HS-27A (cell line): ENCODE data around the gene DNHD1.

ENCODE experiments used
- DNase-seq: peaks from one replicate; pipeline ENCODE4 v3.0.0-alpha.2; 2012; ENCODE audit warnings: low read depth, missing footprints

Gene DNHD1

GRCh38 chr11:6563121-6563619, 66.1 kb downstream of the DNHD1 start:
- DNase-seq, result no peak

- no peak for DNase-seq
Observed at GRCh38 chr11:6563667-6564066, 66.6 kb downstream of the DNHD1 start.

DNA sequence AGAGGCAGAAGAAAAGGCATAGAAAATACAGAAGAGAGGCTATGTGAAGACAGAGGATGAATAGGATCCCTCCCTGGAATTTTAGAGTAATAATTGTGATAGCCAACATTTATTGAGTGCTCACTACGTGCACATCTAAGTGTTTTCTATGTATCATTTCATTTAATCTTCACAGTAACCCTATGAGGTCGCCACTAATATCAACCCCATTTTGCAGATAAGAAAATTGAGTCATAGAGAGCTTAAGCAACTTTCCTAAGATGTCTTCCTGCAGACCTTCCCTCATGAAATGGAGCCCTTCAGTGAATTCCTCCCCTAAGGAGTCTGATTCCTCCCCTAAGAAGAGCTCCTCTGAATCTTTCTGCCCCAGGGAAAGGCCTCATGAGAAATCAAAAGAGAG, 68.2 kb downstream of the DNHD1 start:
- no peak for DNase-seq

- no peak for DNase-seq
Observed at GRCh38 chr11:6565988-6566703, 69.1 kb downstream of the DNHD1 start.

- DNase-seq, result no peak
Observed at GRCh38 chr11:6566704-6567370, 69.8 kb downstream of the DNHD1 start.

DNA sequence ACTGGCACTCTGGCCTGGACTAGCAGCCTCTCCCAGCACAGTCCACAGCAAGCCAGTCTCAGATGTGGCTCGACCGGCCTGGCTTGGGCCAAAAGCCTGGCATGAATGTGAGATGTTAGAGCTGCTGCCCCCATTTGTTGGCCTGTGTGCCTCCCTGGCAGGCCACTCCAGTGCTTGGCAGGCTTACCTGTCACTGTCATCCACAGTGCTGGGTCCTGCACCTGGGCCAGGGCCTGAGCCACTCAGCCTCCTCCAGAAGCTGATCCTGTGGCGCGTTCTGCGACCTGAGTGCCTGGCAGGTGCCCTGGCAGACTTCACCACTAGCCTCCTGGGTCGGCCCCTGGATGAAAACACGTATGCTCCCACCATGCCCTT, 70.3 kb downstream of the DNHD1 start:
- no peak for DNase-seq

- DNase-seq, result no peak
Observed at GRCh38 chr11:6568191-6568918, 71.3 kb downstream of the DNHD1 start.

DNA sequence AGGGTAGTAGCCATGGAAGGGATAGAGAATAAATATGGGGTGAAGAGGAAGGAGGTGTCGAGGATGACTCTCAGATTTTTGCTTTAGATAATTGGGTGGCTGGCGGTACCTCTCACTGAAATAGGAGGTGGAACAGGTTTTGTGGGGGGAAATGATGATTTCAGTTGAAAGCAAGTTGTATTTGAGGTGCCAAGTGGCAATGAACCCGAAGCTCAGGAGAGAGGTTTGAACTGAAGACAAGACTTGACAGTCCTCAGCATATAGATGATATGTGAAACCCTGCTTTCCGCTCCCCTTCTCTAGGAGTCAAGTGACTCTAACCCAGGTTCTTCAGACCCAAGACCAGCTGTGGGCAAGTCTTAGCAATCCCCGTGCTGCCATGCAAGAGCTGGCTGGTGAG, 72.6 kb downstream of the DNHD1 start:
- DNase-seq, result no peak

- DNase-seq, result no peak
Observed at GRCh38 chr11:6570691-6571427, 73.8 kb downstream of the DNHD1 start.

GRCh38 chr11:6571434-6572008, 74.4 kb downstream of the DNHD1 start:
- no peak for DNase-seq

DNA sequence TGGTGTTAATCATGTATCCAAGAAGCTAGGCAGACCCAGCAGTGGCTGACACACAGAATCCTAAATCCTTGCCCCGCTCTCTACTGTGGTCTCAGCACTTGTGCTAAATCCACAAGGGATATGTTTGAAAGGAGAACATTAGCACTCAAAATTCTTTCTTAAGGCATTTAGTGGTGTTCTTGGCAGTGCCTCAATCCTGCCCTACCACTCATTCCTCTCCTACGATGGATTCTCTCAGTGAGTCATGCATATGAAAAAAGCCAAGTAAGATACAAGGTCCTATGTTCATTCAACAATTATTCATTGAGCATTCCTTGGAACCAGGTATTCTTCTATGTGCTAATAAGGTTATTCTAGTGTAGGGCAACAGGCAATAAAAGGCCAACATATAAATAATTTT, 75.1 kb downstream of the DNHD1 start:
- no peak for DNase-seq

GRCh38 chr11:6574816-6575715, 78.0 kb downstream of the DNHD1 start:
- no peak for DNase-seq

- DNase-seq, result no peak
Observed at GRCh38 chr11:6576471-6577373, 79.6 kb downstream of the DNHD1 start.

GRCh38 chr11:6578134-6578533, 81.1 kb downstream of the DNHD1 start:
- DNase-seq, result no peak

DNA sequence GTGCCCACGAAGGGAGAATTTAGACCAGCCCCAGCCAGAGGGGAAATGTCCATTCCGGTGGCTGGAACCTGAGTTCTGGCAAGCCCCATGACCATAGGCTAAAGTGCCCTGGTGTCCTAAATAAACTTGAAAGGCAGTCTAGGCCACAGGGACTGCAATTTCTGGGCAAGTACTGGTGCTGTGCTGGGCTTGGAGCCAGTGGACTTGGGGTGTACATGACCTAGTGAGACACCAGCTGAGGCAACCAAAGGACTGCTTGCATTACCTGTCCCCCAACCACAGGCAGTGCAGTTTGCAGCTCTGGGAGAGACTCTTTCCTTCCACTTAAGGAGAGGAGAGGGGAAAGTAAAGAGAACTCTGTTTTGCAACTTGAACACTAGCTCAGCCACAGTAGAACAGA, 82.6 kb downstream of the DNHD1 start:
- DNase-seq, result no peak

GRCh38 chr11:6583584-6583983, 86.5 kb downstream of the DNHD1 start:
- DNase-seq, result no peak

DNA sequence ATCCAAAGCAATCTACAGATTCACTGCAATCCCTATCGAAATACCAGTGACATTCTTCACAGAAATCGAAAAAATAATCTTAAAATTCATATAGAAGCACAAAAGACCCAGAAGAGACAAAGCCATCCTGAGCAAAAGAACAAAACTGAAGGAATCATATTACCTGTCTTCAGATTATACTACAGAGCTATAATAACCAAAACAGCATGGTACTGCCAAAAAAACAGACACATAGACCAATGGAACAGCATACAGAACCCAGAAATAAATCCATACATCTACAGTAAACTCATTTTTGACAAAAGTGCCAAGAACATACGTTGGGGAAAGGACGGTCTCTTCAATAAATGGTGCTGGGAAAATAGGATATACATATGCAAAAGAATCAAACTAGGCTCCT, 87.4 kb downstream of the DNHD1 start:
- no peak for DNase-seq

DNA sequence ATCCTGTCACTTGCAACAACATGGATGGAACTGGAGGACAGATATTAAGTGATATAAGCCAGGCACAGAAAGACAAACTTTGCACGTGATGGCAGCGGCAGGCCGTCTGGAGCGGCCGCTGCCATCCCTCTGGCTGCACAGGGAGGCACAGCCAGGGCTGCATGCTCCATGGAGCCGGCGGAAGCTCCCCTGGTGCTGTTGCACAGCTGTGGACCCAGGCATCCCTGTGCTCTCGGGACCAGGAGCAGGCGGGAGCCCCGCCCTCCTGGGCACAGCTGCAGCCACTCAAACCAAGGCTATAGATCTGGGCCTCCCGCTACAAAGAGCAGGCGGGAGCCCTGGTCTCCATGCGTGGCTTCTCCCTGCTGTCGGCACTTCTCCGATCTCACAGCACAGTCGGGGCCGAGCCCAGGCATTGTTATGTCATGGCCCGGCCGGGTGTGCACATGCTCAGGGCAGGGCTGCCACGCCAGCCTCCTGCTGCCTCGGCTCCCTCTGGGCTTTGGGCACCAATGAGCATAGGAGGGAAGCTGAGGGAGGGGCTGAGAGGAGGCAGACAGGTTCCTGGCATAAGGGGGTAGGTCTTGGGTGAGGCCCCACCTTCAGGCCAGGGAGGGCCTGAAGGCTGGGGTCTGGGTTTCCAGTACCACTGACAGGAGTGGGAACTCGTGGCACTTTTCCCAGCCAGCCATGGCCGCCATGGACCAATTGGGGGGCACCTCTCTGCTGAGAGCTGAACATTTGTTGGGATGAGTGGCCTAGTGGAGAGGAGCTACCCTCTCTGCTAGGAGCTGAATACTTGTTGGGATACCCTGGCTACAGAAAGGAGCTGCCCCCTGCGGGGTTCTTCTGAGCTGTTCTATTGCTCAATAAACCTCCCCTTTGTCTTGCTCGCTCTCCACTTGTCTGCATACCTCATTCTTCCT, 89.6 kb downstream of the DNHD1 start:
- no peak for DNase-seq
